Epithelial cell of proximal tubule (primary cell): Measurements from ENCODE around the gene CARD19. TPM values are rescaled to one million over a fixed set of nuclear protein-coding genes. Genes with fewer than 3 reads are reported as not detected.

Source experiments
- DNase-seq: peaks from one replicate; pipeline ENCODE4 v3.0.0-alpha.2; 2011; ENCODE audit warnings: low read depth
- H3K4me3 ChIP-seq: 2 replicates; pipeline ENCODE4 v1.5.1; 2011; ENCODE audit warnings: low read depth, mild to moderate bottlenecking, low read length
- CTCF ChIP-seq: conservative IDR thresholded peaks from 2 replicates; pipeline ENCODE4 v1.5.1; 2012; ENCODE audit warnings: low read depth, mild to moderate bottlenecking, low read length
- total RNA-seq: library from RNA; depleted of rRNA; stranded (reverse); fragments of >200 nt; gene quantifications from 2 replicates; pipeline ENCODE4 v1.2.3, GENCODE V29; 2015

CARD19 gene
- total RNA-seq, 1 donor from 2014 or later = 64.6 TPM

GRCh38 chr9:93077811-93078210 is 18.2 kb upstream of the CARD19 start:
- no peak for DNase-seq
- TF ChIP-seq CTCF = no peak
- H3K4me3 ChIP-seq = no peak overlapping the region

- no peak overlapping the region for H3K4me3 ChIP-seq
- no peak for TF ChIP-seq CTCF
- no peak for DNase-seq
These were observed 16.6 kb upstream of the CARD19 start for GRCh38 chr9:93079371-93079770.

GRCh38 chr9:93080406-93080805 is 15.6 kb upstream of the CARD19 start:
- no peak for TF ChIP-seq CTCF
- DNase-seq = no peak
- no peak overlapping the region for H3K4me3 ChIP-seq

GRCh38 chr9:93081081-93081529 is 14.9 kb upstream of the CARD19 start:
- no peak for DNase-seq
- no peak overlapping the region for H3K4me3 ChIP-seq
- TF ChIP-seq CTCF = no peak

DNA sequence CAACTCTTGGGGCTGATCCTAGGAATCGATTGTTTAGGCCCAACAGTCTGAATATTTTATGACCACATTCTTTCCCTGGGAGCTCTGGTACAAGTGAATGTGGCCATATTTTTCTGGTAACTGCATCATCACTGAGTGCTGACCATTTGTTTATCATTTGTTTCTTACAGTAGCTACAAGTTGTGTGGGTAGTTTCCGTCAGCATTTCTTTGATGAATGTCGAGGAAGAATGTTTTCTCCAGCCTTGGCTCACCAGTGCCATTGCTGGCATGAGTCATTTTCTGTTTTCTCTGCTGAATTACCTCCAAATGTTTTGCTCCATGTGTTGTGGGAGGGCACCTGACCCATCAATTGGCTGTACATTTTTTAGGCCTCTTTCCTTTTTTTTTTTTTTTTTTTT is 14.1 kb upstream of the CARD19 start:
- no peak overlapping the region for H3K4me3 ChIP-seq
- no peak for DNase-seq
- TF ChIP-seq CTCF = no peak

DNA sequence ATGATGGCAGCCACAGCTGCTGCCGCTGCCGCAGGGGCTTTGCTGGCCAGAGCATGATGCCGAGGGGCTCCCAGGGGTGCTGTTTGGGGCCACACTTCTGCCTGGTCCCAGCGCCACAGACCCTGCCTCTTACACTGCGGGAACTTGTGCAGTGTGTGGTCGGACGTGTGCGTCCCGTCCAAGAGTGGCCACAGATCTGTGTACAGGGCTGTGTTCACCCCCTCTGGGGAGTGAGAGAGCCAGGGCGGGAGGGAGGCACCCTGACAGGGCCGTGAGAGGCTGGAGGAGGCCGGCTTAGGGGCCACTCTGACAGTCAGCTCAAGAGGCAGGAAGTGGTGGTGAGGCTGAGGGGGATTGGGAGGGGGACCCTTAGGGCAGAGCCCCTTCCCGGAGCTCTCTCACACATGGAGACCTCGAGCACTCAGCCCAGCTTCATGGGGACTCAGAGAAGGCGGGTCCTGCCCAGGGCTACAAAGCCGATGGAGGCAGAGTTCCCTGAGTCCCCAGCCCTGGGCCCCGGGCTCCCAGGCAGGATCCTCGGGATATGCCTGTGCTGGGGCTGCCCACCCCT is 13.1 kb upstream of the CARD19 start:
- no peak for TF ChIP-seq CTCF

More for the DNA sequence above, 13.1 kb upstream of the CARD19 start:
- H3K4me3 ChIP-seq = no peak overlapping the region
- DNase-seq = no peak
